ENCODE measurements around the gene CYP4F3.

Gene CYP4F3

DNA sequence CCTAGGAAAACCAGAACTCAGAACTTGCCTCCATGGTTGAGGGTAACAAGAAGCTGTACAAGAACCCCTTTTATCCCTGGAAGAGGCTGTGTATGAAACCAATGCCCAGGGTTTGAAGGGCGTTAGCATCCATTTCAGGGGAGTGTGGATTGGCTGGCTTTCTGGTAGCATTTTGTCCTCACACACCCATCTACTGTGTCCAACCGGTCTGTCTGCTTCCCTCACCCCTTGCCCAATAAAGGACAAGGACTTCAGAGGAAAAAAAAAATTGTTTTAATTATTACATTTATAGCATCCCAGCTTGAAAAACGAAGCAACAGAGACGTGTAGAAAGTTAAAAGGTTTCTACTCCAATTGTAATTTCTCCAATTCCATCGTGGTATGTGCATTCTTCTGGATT lies 28.4 kb upstream of the CYP4F3 start:
- no peak for DNase-seq (ENCODE audit: low read depth)
- H3K4me3 ChIP-seq (ENCODE audit: low read depth, low read length): no peak overlapping the region
- no peak for TF ChIP-seq MAX (IDR thresholded peaks at IDR 0.05; ENCODE audit: low read depth, low read length)
- no peak for TF ChIP-seq MYC (IDR thresholded peaks at IDR 0.05; ENCODE audit: low read depth, low read length)
- TF ChIP-seq POLR2A (IDR thresholded peaks at IDR 0.05; ENCODE audit: extremely low read depth, insufficient read length): no peak
- TF ChIP-seq, protein P1, sequence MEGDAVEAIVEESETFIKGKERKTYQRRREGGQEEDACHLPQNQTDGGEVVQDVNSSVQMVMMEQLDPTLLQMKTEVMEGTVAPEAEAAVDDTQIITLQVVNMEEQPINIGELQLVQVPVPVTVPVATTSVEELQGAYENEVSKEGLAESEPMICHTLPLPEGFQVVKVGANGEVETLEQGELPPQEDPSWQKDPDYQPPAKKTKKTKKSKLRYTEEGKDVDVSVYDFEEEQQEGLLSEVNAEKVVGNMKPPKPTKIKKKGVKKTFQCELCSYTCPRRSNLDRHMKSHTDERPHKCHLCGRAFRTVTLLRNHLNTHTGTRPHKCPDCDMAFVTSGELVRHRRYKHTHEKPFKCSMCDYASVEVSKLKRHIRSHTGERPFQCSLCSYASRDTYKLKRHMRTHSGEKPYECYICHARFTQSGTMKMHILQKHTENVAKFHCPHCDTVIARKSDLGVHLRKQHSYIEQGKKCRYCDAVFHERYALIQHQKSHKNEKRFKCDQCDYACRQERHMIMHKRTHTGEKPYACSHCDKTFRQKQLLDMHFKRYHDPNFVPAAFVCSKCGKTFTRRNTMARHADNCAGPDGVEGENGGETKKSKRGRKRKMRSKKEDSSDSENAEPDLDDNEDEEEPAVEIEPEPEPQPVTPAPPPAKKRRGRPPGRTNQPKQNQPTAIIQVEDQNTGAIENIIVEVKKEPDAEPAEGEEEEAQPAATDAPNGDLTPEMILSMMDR (IDR thresholded peaks at IDR 0.05; ENCODE audit: low read depth, low read length): no peak

GRCh38 chr19:15613338-15613737 lies 27.4 kb upstream of the CYP4F3 start:
- no peak for DNase-seq (ENCODE audit: low read depth)
- TF ChIP-seq MYC (IDR thresholded peaks at IDR 0.05; ENCODE audit: low read depth, low read length) (no peak), POLR2A (IDR thresholded peaks at IDR 0.05; ENCODE audit: extremely low read depth, insufficient read length) (no peak), MAX (IDR thresholded peaks at IDR 0.05; ENCODE audit: low read depth, low read length) (no peak)
- TF ChIP-seq, protein P1 (IDR thresholded peaks at IDR 0.05; ENCODE audit: low read depth, low read length): no peak
- no peak overlapping the region for H3K4me3 ChIP-seq (ENCODE audit: low read depth, low read length)

DNA sequence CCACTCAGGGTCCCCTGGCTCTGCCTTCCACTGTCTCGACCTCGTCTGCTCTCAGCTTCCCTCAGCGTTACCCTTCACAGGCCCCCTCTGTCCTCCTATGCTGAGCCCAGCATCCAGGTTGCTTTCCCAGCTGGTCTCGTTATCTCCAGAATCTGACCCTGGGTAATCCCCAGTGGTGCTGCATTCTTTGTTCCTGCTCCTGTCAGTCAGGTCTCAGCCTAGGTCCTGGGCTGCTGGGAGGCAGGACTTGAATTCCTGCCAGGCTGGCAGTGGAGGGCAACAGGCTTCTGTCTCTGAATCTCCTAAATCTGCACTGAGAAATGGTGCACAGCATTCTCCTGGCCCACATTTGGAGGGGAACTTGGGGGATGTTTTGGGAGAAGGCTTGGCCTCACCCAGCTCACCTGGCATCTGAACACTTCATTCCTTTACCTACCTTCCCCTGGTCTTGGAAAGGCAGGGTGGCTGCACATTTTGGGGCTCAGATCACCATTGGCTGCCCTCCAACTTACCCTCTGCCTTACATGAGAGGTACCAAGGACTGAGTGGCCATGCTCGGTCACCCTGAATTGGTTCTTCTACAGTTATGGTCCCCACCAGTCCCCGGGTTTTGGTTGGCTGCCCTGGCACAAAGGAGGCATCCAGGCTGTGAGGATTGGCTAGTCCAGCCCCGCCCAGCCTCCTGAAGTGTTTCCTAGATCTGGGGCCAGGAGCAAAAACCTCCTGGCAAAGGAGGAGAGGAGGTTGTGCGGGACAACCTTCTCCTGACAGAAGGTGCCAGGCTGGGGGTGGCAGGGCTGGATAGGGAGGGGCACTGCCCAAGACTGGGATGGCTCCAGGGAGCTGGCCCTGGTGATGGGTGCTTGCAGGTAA lies 26.0 kb upstream of the CYP4F3 start, which contains the start of gene CYP4F8:
CYP4F8 (plus strand) TSS at position 712 of the 873 bp plus-strand sequence. CDS start 399 bp downstream, outside the sequence.
- TF ChIP-seq MYC (IDR thresholded peaks at IDR 0.05; ENCODE audit: low read depth, low read length) (no peak), POLR2A (IDR thresholded peaks at IDR 0.05; ENCODE audit: extremely low read depth, insufficient read length) (no peak), MAX (IDR thresholded peaks at IDR 0.05; ENCODE audit: low read depth, low read length) (no peak)
- TF ChIP-seq, protein P1 (IDR thresholded peaks at IDR 0.05; ENCODE audit: low read depth, low read length): no peak
- no peak for DNase-seq (ENCODE audit: low read depth)
- no peak within 1 kb of the TSS for H3K4me3 ChIP-seq (ENCODE audit: low read depth, low read length)

DNA sequence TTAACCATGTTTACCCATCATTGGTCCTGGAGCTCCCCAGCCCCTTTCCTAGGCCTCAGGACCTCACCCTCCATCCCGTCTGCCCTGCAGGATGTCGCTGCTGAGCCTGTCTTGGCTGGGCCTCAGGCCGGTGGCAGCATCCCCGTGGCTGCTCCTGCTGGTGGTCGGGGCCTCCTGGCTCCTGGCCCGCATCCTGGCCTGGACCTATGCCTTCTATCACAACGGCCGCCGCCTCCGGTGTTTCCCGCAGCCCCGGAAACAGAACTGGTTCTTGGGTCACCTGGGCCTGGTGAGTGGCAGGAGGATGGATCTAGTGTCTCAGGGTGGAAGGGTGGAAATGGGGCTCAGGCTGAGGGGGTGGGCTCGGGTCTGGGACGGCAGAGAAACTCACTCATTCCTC lies 25.2 kb upstream of the CYP4F3 start:
- no peak for TF ChIP-seq MYC (IDR thresholded peaks at IDR 0.05; ENCODE audit: low read depth, low read length)
- TF ChIP-seq POLR2A (IDR thresholded peaks at IDR 0.05; ENCODE audit: extremely low read depth, insufficient read length): no peak
- TF ChIP-seq MAX (IDR thresholded peaks at IDR 0.05; ENCODE audit: low read depth, low read length): no peak
- TF ChIP-seq, protein P1 (IDR thresholded peaks at IDR 0.05; ENCODE audit: low read depth, low read length): no peak
- H3K4me3 ChIP-seq (ENCODE audit: low read depth, low read length): no peak overlapping the region
- no peak for DNase-seq (ENCODE audit: low read depth)

- DNase-seq (ENCODE audit: low read depth): no peak
- TF ChIP-seq MAX (IDR thresholded peaks at IDR 0.05; ENCODE audit: low read depth, low read length) (no peak), POLR2A (IDR thresholded peaks at IDR 0.05; ENCODE audit: extremely low read depth, insufficient read length) (no peak), MYC (IDR thresholded peaks at IDR 0.05; ENCODE audit: low read depth, low read length) (no peak)
- TF ChIP-seq, protein P1 (IDR thresholded peaks at IDR 0.05; ENCODE audit: low read depth, low read length): no peak
- no peak overlapping the region for H3K4me3 ChIP-seq (ENCODE audit: low read depth, low read length)
These were observed 24.5 kb upstream of the CYP4F3 start for GRCh38 chr19:15616183-15616582.

Data from NB4 (cell line).